Upper lobe of left lung (tissue), 6 donors: ENCODE measurements around the gene TNFAIP6. TPM values are rescaled to one million over a fixed set of nuclear protein-coding genes. Genes with fewer than 3 reads are reported as not detected.

Experiments used
- ATAC-seq, 2 donors: fragments of 200-7000 bp; cut with Tn5 transposase; one replicate each; pipeline ENCODE4 v1.9.1; 2022; ENCODE audit warnings: mild to moderate bottlenecking in 2 of 2, moderate library complexity in 2 of 2; ENCODE audit not compliant: low FRiP score in 2 of 2
- DNase-seq, 2 donors: peaks; one replicate each; pipeline ENCODE4 v3.0.0-alpha.2; 2019 to 2020
- H3K27ac ChIP-seq, 4 donors: fragments of 200-600 bp; sonication (generic); one replicate each; pipeline ENCODE4 v1.5.1; 2016 to 2019
- H3K27me3 ChIP-seq, 4 donors: fragments of 200-600 bp; sonication (generic); one replicate each; pipeline ENCODE4 v1.5.1; 2017 to 2019
- H3K36me3 ChIP-seq, 4 donors: fragments of 200-600 bp; sonication (generic); one replicate each; pipeline ENCODE4 v1.5.1; 2016 to 2019
- H3K4me1 ChIP-seq, 4 donors: fragments of 200-600 bp; sonication (generic); one replicate each; pipeline ENCODE4 v1.5.1; 2018 to 2019
- H3K4me3 ChIP-seq, 4 donors: fragments of 200-600 bp; sonication (generic); one replicate each; pipeline ENCODE4 v1.5.1; 2017 to 2019; ENCODE audit warnings: mild to moderate bottlenecking in 2 of 4, moderate library complexity in 1 of 4
- H3K9me3 ChIP-seq, 4 donors: fragments of 200-600 bp; sonication (generic); one replicate each; pipeline ENCODE4 v1.5.1; 2018 to 2019
- CTCF ChIP-seq, 6 experiments: fragments of 450-650 bp in 4 of 6; fragments of 200-600 bp in 2 of 6; sonication (generic) in 2 of 6; IDR thresholded peaks; one replicate each; pipeline ENCODE4 v1.5.1; 2016 to 2019; ENCODE audit warnings: antibody characterized with exemption in 6 of 6
- EP300 ChIP-seq, 4 donors: sonication (generic); formaldehyde crosslinking; IDR thresholded peaks; one replicate each; pipeline ENCODE4 v1.5.1; 2017; ENCODE audit warnings: antibody characterized with exemption in 4 of 4, control low read depth in 2 of 4
- POLR2A ChIP-seq, 4 donors: fragments of 450-650 bp; IDR thresholded peaks; one replicate each; pipeline ENCODE4 v1.5.1; 2016 to 2017; ENCODE audit warnings: antibody characterized with exemption in 4 of 4, mild to moderate bottlenecking in 2 of 4
- POLR2AphosphoS5 ChIP-seq, 2 donors: sonication (generic); formaldehyde crosslinking; IDR thresholded peaks; one replicate each; pipeline ENCODE4 v1.5.1; 2017; ENCODE audit warnings: antibody characterized with exemption in 2 of 2
- WGBS, 2 donors: methylation state at CpG; one replicate each; pipeline ENCODE4 v1.1.5; 2017 to 2018; 5-methylcytosine and 5-hydroxymethylcytosine counted together
- total RNA-seq, 6 donors: library from RNA; depleted of rRNA in 4 of 6; stranded (reverse); fragments of >200 nt in 4 of 6; gene quantifications; one replicate each; pipeline versions ENCODE4 v1.1.0 to v1.2.1, GENCODE V29; 2016 to 2021
- donor health status: DM: no; HTN: no; CAD: no; lungs with moderate emphysema.
- donor health status: DM: no; HTN: yes; CAD: no; lungs with severe emphysema.

Gene TNFAIP6
- total RNA-seq, 6 donors from 2014 or later, result 0.78 to 8.1 (median 2.2) TPM

- Histone ChIP-seq H3K4me1 (peaks cover 0 to 6% (median 0%) of the 10 kb centered on the region in 4 donors), H3K27ac (peak overlapping the region in 1 of 4 donors; percentile 55), H3K4me3 (peak overlapping the region in 1 of 4 donors; percentile 10), H3K27me3 (no peaks in the 10 kb centered on the region), H3K36me3 (no peaks in the 10 kb centered on the region), H3K9me3 (no peaks in the 10 kb centered on the region)
- ATAC-seq (no peak), DNase-seq (no peak)
- TF ChIP-seq CTCF (IDR thresholded peaks at IDR 0.05), result no peak
- TF ChIP-seq POLR2A (IDR thresholded peaks at IDR 0.05), result no peak
- TF ChIP-seq EP300 (IDR thresholded peaks at IDR 0.05), result no peak
- TF ChIP-seq POLR2AphosphoS5 (IDR thresholded peaks at IDR 0.05), result no peak
- 87 to 91% methylated on average over 4 of the region's 4 CpGs for WGBS, 2 donors
Measured at GRCh38 chr2:151358166-151358970, 976 bp downstream of the TNFAIP6 start.

DNA sequence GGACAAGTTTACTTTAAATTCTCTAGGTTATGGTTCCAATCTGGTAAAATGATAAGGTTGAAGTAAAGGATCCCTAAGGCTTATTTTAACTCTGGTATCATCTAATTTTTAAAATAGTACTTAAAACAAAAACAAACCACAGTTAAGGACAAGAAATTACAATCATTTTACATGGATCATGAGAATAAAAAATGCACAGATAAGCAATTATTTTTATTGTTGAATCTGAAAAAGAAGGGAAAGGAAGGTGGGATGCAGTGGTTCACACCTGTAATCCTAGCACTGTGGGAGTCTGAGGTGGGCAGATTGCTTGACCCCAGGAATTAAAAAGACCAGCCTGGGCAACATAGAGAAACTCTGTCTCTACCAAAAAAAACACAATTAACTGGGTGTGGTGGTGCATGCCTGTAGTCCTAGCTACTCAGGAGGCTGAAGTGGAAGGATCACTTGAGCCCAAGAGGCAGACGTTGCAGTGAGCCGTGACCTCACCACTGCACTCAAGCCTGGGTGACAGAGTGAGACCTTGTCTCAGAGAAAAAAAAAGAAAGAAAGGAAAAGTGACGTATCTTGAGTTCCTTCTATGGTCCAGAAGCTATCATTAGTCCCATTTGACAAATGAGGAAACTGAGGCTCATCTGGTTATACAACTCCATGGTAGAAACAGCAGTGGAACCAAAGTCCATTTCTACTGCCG lies 2.5 kb downstream of the TNFAIP6 start:
- DNase-seq (no peak), ATAC-seq (no peak)
- WGBS, 2 donors, result 85 to 93% methylated on average over 4 of the region's 4 CpGs
- no peak overlapping the region for H3K4me3 ChIP-seq
- H3K9me3 ChIP-seq, result no peaks in the 10 kb centered on the region
- TF ChIP-seq POLR2AphosphoS5 (IDR thresholded peaks at IDR 0.05), result no peak
- no peak for TF ChIP-seq POLR2A (IDR thresholded peaks at IDR 0.05)
- TF ChIP-seq EP300 (IDR thresholded peaks at IDR 0.05), result no peak
- no peak for TF ChIP-seq CTCF (IDR thresholded peaks at IDR 0.05)
- H3K36me3 ChIP-seq, result no peaks in the 10 kb centered on the region
- peaks cover 0 to 6% (median 0%) of the 10 kb centered on the region in 4 donors for H3K4me1 ChIP-seq
- no peak overlapping the region for H3K27ac ChIP-seq
- H3K27me3 ChIP-seq, result no peaks in the 10 kb centered on the region

- no peaks in the 10 kb centered on the region for H3K27me3 ChIP-seq
- DNase-seq (no peak), ATAC-seq (peak in 1 of 2 donors; percentile 40)
- no peak overlapping the region for H3K27ac ChIP-seq
- peaks cover 0 to 3% (median 0%) of the 10 kb centered on the region in 4 donors for H3K4me1 ChIP-seq
- H3K9me3 ChIP-seq, result no peaks in the 10 kb centered on the region
- TF ChIP-seq POLR2AphosphoS5 (IDR thresholded peaks at IDR 0.05), result no peak
- no peak for TF ChIP-seq POLR2A (IDR thresholded peaks at IDR 0.05)
- no peak for TF ChIP-seq EP300 (IDR thresholded peaks at IDR 0.05)
- TF ChIP-seq CTCF (IDR thresholded peaks at IDR 0.05), result no peak
- H3K4me3 ChIP-seq, result no peak overlapping the region
- H3K36me3 ChIP-seq, result no peaks in the 10 kb centered on the region
- 86 to 88% methylated on average over 3 of the region's 3 CpGs for WGBS, 2 donors
Measured at GRCh38 chr2:151361674-151362370, 4.4 kb downstream of the TNFAIP6 start.

GRCh38 chr2:151363709-151364108 lies 6.3 kb downstream of the TNFAIP6 start:
- DNase-seq (peak in 1 of 2 donors; percentile 64), ATAC-seq (peak; percentile 69 to 92)
- no peak overlapping the region for H3K4me3 ChIP-seq
- H3K27me3 ChIP-seq, result no peaks in the 10 kb centered on the region
- H3K4me1 ChIP-seq, result no peaks in the 10 kb centered on the region
- peak overlapping the region in 3 of 4 donors; percentile 11 to 66 (median 29) for H3K27ac ChIP-seq
- WGBS, 2 donors, result 56 to 73% methylated on average over 8 of the region's 8 CpGs
- H3K9me3 ChIP-seq, result peaks cover 0 to 3% (median 0%) of the 10 kb centered on the region in 4 donors
- TF ChIP-seq POLR2AphosphoS5 (IDR thresholded peaks at IDR 0.05) (peak; percentile 43 to 57), POLR2A (IDR thresholded peaks at IDR 0.05) (no peak)
- H3K36me3 ChIP-seq, result no peaks in the 10 kb centered on the region

- WGBS, 2 donors, result 87 to 94% methylated on average over 2 of the region's 2 CpGs
- ATAC-seq (no peak), DNase-seq (no peak)
- Histone ChIP-seq H3K27ac (no peak overlapping the region), H3K4me3 (no peak overlapping the region), H3K4me1 (no peaks in the 10 kb centered on the region), H3K27me3 (no peaks in the 10 kb centered on the region), H3K9me3 (peaks cover 0 to 5% (median 0%) of the 10 kb centered on the region in 4 donors), H3K36me3 (no peaks in the 10 kb centered on the region)
- TF ChIP-seq EP300 (IDR thresholded peaks at IDR 0.05) (no peak), CTCF (IDR thresholded peaks at IDR 0.05) (no peak), POLR2AphosphoS5 (IDR thresholded peaks at IDR 0.05) (no peak), POLR2A (IDR thresholded peaks at IDR 0.05) (no peak)
Measured at GRCh38 chr2:151367571-151367970, 10.2 kb downstream of the TNFAIP6 start.
